ENCODE results near the gene ZSWIM7. TPM values are rescaled to one million over a fixed set of nuclear protein-coding genes. Genes with fewer than 3 reads are reported as not detected.

Gene ZSWIM7
- total and polyA plus RNA-seq, 2 experiments from 2014 or later = 12.4 to 29.1 TPM

- peak overlapping the region; percentile 66 for H3K4me2 ChIP-seq (ENCODE audit: unreplicated experiment)
- H3K4me3 ChIP-seq = peak overlapping the region; percentile 34
These were observed 28.4 kb upstream of the ZSWIM7 start for GRCh38 chr17:16027708-16028584.

GRCh38 chr17:16026895-16027294, 27.4 kb upstream of the ZSWIM7 start:
- TF ChIP-seq EZH2 (IDR thresholded peaks at IDR 0.05; ENCODE audit: insufficient read depth, poor library complexity, severe bottlenecking) (no peak), EZH2phosphoT487 (IDR thresholded peaks at IDR 0.05; ENCODE audit: insufficient read depth, low read depth) (no peak)
- H3F3A ChIP-seq (ENCODE audit: insufficient read depth) = peaks cover 68% of the 10 kb centered on the region
- in situ Hi-C loops (cut with MboI) = no loop called here
- no peaks in the 10 kb centered on the region for H4K20me1 ChIP-seq (ENCODE audit: insufficient read depth)
- H3K79me2 ChIP-seq (ENCODE audit: insufficient read depth) = peaks cover 53% of the 10 kb centered on the region
- H3K36me3 ChIP-seq (ENCODE audit: low read depth) = peaks cover 77% of the 10 kb centered on the region
- no peak overlapping the region for H3K4me3 ChIP-seq
- peak overlapping the region; percentile 88 for H3K27ac ChIP-seq
- no peak overlapping the region for H3K9ac ChIP-seq
- no peaks in the 10 kb centered on the region for H3K27me3 ChIP-seq (replicated peaks; ENCODE audit: insufficient read depth)
- H3K4me2 ChIP-seq (ENCODE audit: unreplicated experiment) = no peak overlapping the region
- no peak for DNase-seq
- H2AFZ ChIP-seq = no peak overlapping the region
- no peaks in the 10 kb centered on the region for H3K9me3 ChIP-seq (ENCODE audit: low read depth)
- WGBS, 2 experiments (ENCODE audit: low coverage in 1 of 2, low lambda C conversion rate in 2 of 2, missing lambda C conversion rate in 2 of 2) = 86% methylated on average over 5 of the region's 5 CpGs
- peaks cover 24% of the 10 kb centered on the region for H3K4me1 ChIP-seq (ENCODE audit: insufficient read depth)
- no peaks in the 10 kb centered on the region for H3K9me2 ChIP-seq (ENCODE audit: insufficient read depth)

More at GRCh38 chr17:16027708-16028584, 28.4 kb upstream of the ZSWIM7 start:
- Histone ChIP-seq H3K9ac (peak overlapping the region; percentile 64), H3K36me3 (ENCODE audit: low read depth) (peaks cover 78% of the 10 kb centered on the region), H4K20me1 (ENCODE audit: insufficient read depth) (no peaks in the 10 kb centered on the region), H3F3A (ENCODE audit: insufficient read depth) (peaks cover 60% of the 10 kb centered on the region), H3K9me2 (ENCODE audit: insufficient read depth) (no peaks in the 10 kb centered on the region), H3K27ac (peak overlapping the region; percentile 88), H3K79me2 (ENCODE audit: insufficient read depth) (peaks cover 42% of the 10 kb centered on the region), H3K9me3 (ENCODE audit: low read depth) (no peaks in the 10 kb centered on the region), H3K4me1 (ENCODE audit: insufficient read depth) (peaks cover 24% of the 10 kb centered on the region), H2AFZ (no peak overlapping the region), H3K27me3 (replicated peaks; ENCODE audit: insufficient read depth) (no peaks in the 10 kb centered on the region)
- TF ChIP-seq EZH2phosphoT487 (IDR thresholded peaks at IDR 0.05; ENCODE audit: insufficient read depth, low read depth) (no peak), EZH2 (IDR thresholded peaks at IDR 0.05; ENCODE audit: insufficient read depth, poor library complexity, severe bottlenecking) (no peak)
- WGBS, 2 experiments (ENCODE audit: low coverage in 1 of 2, low lambda C conversion rate in 2 of 2, missing lambda C conversion rate in 2 of 2) = 60 to 61% methylated on average over 5 of the region's 5 CpGs
- peak; percentile 95 for DNase-seq
- in situ Hi-C loops (cut with MboI) = no loop called here

- no peaks in the 10 kb centered on the region for H3K27me3 ChIP-seq (replicated peaks; ENCODE audit: insufficient read depth)
- peaks cover 58% of the 10 kb centered on the region for H3K79me2 ChIP-seq (ENCODE audit: insufficient read depth)
- H3K4me2 ChIP-seq (ENCODE audit: unreplicated experiment) = no peak overlapping the region
- H3K9me3 ChIP-seq (ENCODE audit: low read depth) = no peaks in the 10 kb centered on the region
- WGBS, 2 experiments (ENCODE audit: low coverage in 1 of 2, low lambda C conversion rate in 2 of 2, missing lambda C conversion rate in 2 of 2) = 96 to 97% methylated on average over 1 of the region's 1 CpG
- in situ Hi-C loops (cut with MboI) = no loop called here
- H3F3A ChIP-seq (ENCODE audit: insufficient read depth) = peaks cover 56% of the 10 kb centered on the region
- H2AFZ ChIP-seq = no peak overlapping the region
- no peak overlapping the region for H3K4me3 ChIP-seq
- H3K27ac ChIP-seq = no peak overlapping the region
- peaks cover 24% of the 10 kb centered on the region for H3K4me1 ChIP-seq (ENCODE audit: insufficient read depth)
- no peak overlapping the region for H3K9ac ChIP-seq
- DNase-seq = no peak
- TF ChIP-seq EZH2phosphoT487 (IDR thresholded peaks at IDR 0.05; ENCODE audit: insufficient read depth, low read depth) (no peak), EZH2 (IDR thresholded peaks at IDR 0.05; ENCODE audit: insufficient read depth, poor library complexity, severe bottlenecking) (no peak)
- H3K36me3 ChIP-seq (ENCODE audit: low read depth) = peaks cover 61% of the 10 kb centered on the region
- no peaks in the 10 kb centered on the region for H4K20me1 ChIP-seq (ENCODE audit: insufficient read depth)
- H3K9me2 ChIP-seq (ENCODE audit: insufficient read depth) = no peaks in the 10 kb centered on the region
These were observed 25.7 kb upstream of the ZSWIM7 start for GRCh38 chr17:16025202-16025601.

- TF ChIP-seq EZH2phosphoT487 (IDR thresholded peaks at IDR 0.05; ENCODE audit: insufficient read depth, low read depth) (no peak), EZH2 (IDR thresholded peaks at IDR 0.05; ENCODE audit: insufficient read depth, poor library complexity, severe bottlenecking) (no peak)
- no peaks in the 10 kb centered on the region for H3K27me3 ChIP-seq (replicated peaks; ENCODE audit: insufficient read depth)
- no peak overlapping the region for H3K4me2 ChIP-seq (ENCODE audit: unreplicated experiment)
- H3K36me3 ChIP-seq (ENCODE audit: low read depth) = peaks cover 53% of the 10 kb centered on the region
- no peaks in the 10 kb centered on the region for H3K9me3 ChIP-seq (ENCODE audit: low read depth)
- 73 to 74% methylated on average over 4 of the region's 4 CpGs for WGBS, 2 experiments (ENCODE audit: low coverage in 1 of 2, low lambda C conversion rate in 2 of 2, missing lambda C conversion rate in 2 of 2)
- no peaks in the 10 kb centered on the region for H3K9me2 ChIP-seq (ENCODE audit: insufficient read depth)
- no peak overlapping the region for H3K27ac ChIP-seq
- no peak for DNase-seq
- no peak overlapping the region for H3K4me3 ChIP-seq
- H2AFZ ChIP-seq = no peak overlapping the region
- in situ Hi-C loops (cut with MboI) = no loop called here
- peaks cover 17% of the 10 kb centered on the region for H3K4me1 ChIP-seq (ENCODE audit: insufficient read depth)
- H4K20me1 ChIP-seq (ENCODE audit: insufficient read depth) = no peaks in the 10 kb centered on the region
- peaks cover 63% of the 10 kb centered on the region for H3K79me2 ChIP-seq (ENCODE audit: insufficient read depth)
- H3F3A ChIP-seq (ENCODE audit: insufficient read depth) = peaks cover 46% of the 10 kb centered on the region
- H3K9ac ChIP-seq = no peak overlapping the region
These were observed 24.4 kb upstream of the ZSWIM7 start for GRCh38 chr17:16023881-16024280.
